ENCODE data around the gene RASGRP1. TPM values are rescaled to one million over a fixed set of nuclear protein-coding genes. Genes with fewer than 3 reads are reported as not detected.

The RASGRP1 gene
- polyA plus RNA-seq, 12 donors, result 0.22 to 2.2 (median 0.60) TPM; not detected in 2

GRCh38 chr15:38506997-38507396, 57.6 kb downstream of the RASGRP1 start:
- DNase-seq, result no peak

- DNase-seq, result no peak
Observed at GRCh38 chr15:38504680-38505467, 59.7 kb downstream of the RASGRP1 start.

DNA sequence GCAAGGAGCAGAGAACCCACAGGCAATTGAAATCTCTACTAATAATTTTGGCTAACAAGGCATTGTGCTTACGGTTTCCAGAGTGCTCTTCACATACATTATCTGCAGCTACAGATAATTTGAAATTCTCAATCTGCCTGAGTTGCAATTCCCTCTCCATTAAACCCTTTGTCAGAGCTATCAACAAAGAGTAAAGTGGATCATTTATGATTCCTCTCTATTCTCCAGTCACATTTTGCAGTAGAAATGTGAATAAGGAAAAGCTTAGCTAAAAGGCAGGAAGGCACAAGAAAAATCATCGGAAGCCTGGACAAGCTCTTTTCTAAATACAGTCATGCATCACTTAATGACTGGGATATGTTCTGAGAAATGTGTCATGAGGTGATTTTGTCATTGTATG, 61.1 kb downstream of the RASGRP1 start:
- DNase-seq, result no peak

DNA sequence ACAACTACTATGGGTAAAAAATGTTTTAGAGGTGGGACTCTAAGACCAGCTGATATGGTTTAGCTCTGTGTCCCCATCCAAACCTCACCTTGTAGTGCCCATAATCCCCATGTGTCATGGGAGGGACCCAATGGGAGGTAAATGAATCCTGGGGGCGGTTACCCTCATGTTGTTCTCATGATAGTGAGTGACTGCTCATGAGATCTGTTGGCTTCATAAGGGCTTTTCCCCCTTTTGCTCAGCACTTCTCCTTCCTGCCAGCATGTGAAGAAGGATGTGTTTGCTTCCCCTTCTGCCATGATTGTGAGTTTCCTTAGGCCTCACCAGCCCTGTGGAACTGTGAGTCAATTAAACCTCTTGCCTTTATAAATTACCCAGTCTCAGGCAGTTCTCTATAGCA, 65.0 kb downstream of the RASGRP1 start:
- DNase-seq, result no peak

GRCh38 chr15:38496151-38496550, 68.5 kb downstream of the RASGRP1 start:
- no peak for DNase-seq

DNA sequence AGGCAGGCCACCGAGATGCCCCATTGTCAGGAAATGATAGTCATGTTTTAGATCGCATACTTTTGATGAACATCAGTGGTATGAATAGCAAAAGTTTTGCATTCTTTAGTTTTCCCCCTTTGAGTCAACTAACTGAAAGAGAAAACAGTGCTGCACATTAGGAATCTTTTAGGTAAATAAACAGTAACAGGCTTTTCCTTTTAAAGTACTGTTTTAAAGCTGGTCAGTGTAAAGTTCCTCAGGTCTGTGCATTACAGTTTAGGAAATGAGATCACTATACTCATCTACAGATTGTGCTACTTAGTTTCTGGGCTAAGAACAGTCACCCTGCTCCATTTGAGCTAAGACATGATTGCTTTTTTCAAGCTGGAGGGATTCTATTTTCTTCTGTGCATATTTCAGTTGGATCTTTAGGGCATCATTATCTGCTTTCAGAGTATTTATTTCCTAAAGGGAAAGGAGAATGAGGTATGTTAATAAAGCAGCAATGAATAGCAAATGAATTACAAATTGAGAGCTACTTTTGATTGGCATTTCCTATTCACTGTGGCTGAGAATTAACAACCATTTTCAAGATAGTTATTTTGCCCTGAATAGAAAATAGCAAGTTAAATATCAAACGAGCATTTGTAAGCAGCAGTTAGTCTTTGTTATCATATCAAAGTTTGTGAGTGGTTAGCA, 74.2 kb downstream of the RASGRP1 start:
- no peak for DNase-seq

DNA sequence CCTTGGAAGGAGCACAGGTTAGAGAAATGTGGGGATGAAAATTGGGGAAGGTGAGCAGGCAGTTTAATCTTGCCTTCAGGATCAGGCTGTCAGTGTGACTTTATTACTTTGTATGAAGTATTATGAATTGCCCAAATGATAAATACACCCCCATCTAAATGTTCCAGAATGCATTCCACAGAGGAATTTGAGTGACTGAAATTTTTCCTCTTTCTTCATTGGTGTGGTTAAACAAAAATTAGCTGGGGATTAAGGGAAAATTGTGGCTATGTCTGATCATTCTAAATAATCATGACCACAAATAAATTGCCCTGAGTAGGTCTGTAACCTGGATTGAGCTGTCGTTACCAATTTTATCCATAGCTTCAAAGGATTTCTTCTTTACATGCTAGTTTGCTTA, 77.2 kb downstream of the RASGRP1 start:
- no peak for DNase-seq

DNA sequence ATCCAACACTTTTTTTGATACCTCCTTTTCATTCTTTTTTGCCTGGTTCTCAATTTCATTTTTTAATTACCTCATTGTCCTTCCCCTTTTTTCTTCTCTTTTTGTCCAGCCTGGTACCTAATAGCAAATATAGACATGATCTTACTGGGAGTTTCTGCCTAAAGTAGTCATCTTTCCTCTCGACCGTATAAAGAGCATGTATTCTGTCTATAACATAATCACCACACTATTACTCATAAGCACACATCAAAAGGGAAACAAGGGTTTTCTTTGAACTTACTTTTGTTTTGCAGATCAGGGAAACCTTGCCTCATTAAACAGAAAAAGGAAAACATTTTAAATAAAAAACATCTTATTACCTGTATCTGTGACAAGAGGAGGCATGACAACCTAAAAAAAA, 77.7 kb downstream of the RASGRP1 start:
- DNase-seq, result no peak

DNA sequence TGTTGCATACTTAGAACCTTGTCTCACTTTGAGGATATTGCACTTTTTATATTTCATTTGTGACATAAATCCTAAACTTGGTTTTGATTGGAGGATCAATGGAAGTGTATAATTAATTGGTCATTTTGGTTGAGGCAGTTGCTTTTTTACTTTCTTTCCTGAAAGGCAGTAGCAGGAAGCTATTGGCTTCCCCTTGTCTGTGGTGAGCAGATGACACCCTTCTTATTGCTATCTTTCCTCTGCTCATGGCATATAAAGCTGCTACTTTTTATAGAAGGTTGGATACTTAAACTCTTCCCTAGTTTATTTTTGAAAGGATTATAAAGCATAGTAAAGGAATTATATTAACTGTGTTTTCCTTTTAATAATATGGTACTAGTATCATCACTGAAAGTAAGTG, 82.0 kb downstream of the RASGRP1 start:
- no peak for DNase-seq

- DNase-seq, result no peak
Observed at GRCh38 chr15:38481761-38482160, 82.9 kb downstream of the RASGRP1 start.

GRCh38 chr15:38481113-38481512, 83.5 kb downstream of the RASGRP1 start:
- DNase-seq, result no peak

- DNase-seq, result no peak
Observed at GRCh38 chr15:38479756-38480155, 84.9 kb downstream of the RASGRP1 start.

- no peak for DNase-seq
Observed at GRCh38 chr15:38479266-38479665, 85.3 kb downstream of the RASGRP1 start.

GRCh38 chr15:38477637-38478036, 87.0 kb downstream of the RASGRP1 start:
- no peak for DNase-seq

DNA sequence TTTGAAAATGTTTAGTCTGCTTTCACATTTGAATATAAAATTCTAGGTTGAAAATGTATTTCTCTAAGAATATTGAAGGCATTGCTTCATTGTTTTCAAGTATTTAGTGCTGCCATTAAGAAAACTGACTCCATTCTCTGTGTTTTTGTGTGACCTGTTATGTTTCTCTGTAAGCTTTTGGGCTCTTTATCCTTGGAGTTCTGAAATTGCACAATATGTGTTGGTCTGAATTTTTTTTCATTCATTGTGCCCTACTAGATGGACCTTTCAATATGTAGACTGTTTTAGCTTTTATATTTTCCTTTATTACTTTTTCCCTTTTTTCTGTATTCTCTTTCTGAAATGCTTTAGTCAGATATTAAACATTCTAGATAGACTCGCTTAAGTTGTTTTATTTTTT, 88.5 kb downstream of the RASGRP1 start:
- DNase-seq, result no peak

- no peak for DNase-seq
Observed at GRCh38 chr15:38475361-38475760, 89.3 kb downstream of the RASGRP1 start.

DNA sequence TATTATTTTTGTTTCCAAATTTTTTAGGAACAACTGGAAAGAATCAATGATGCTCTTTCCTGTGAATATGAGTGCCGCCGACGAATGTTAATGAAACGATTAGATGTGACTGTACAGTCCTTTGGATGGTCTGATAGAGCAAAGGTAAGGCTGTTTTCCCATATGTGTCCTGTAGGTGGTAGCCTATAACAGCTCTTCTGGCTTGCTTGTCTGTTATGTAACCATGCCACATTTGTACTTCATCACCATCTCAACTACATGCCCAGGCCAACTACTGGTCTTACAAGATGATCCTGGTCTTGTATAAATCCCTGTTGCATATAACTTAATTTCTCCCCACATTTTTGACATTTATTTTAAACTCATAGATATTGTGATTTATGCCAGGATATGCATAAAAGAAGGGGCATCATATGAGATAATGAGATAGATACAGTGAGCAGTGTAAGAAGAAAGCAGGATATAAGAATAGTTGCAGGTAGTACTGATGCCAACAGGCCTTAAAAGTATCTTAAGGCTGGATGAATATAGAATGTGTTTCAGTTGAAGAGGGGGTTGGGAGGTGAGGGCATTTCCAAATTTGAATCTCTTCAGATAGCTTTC, 90.4 kb downstream of the RASGRP1 start:
- peak; percentile 32 for DNase-seq

DNA sequence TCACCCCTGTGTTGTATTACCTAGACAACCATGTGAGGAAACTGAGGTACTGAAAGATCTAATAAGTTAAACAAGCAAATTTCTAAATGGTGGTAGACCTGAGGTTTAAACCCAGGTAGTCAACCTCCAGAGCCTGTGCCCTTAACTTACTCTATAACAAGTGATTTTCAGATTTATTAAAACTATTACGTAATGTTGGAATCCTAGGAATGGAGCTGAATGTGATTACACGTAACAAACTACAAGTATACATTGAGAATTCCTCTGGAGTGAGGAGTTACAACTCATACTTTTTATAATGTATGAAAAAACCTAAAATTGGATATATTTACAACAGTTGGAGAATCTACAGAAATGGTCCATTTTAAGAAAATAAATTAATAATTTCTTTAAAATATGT, 92.6 kb downstream of the RASGRP1 start:
- no peak for DNase-seq

- peak; percentile 48 for DNase-seq
Observed at GRCh38 chr15:38470816-38471215, 93.8 kb downstream of the RASGRP1 start.

- DNase-seq, result no peak
Observed at GRCh38 chr15:38464675-38465074, 99.9 kb downstream of the RASGRP1 start.

- DNase-seq, result no peak
Observed at GRCh38 chr15:38463893-38464292, 100.7 kb downstream of the RASGRP1 start.

DNA sequence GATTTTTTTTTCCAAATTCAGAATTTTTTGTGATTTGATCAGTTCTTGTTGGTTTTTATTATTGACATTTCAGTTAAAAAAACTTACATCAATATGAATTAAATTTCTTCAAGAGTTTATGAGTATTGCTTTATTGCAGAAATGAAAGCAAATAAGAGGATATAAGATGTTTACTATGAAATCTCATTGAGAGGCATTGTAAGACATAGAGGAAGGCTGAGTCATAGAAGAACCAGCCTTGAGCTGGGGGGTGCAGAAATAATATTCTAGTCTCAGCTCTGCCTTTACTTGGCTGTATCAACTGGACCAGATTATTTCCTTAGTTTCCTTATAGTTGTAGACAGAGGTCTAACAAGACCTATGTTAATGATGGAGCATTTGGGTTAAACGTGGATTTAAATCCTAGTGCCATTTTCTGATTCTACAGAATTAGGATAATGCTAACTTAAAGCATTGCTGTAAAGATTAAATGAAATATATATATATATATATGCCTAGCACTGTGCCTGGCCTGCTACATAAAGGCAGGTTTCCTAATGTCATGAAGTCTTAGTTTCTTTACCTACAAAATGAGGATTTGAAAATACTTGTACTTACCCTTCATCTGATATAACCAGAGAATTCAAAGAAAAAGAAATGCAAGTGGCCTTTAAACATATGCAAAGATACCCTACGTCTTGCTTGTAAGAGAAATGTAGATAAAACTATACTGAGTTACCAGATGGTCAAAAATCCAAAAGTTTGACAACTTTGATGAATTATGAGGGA, 103.4 kb downstream of the RASGRP1 start:
- no peak for DNase-seq
